HCT116 (cell line): ENCODE results near the gene SMARCAD1. TPM values are rescaled to one million over a fixed set of nuclear protein-coding genes. Genes with fewer than 3 reads are reported as not detected.

Experiments used
- ATAC-seq: fragments of 200-7000 bp; cut with Tn5 transposase; 2 replicates; pipeline ENCODE4 v1.9.1; 2020; ENCODE audit warnings: mild to moderate bottlenecking, moderate library complexity
- BruUV-seq: library from RNA; stranded (reverse); fragments of 400-500 nt; replicated peaks from 2 replicates; lab custom pipeline; 2021; lab: Mats Ljungman, UMichigan
- CTCF ChIA-PET: fragments of 300-600 bp; sonication (Branson Sonifier 250); formaldehyde crosslinking; loops from one replicate; lab custom pipeline; 2021; ENCODE audit warnings: antibody characterized with exemption; lab: Charles Lee
- POLR2A ChIA-PET: fragments of 300-600, 350-600 bp; sonication (Branson Sonifier 250); formaldehyde crosslinking; loops from one replicate; lab custom pipeline; 2021; ENCODE audit warnings: antibody characterized with exemption; lab: Charles Lee
- RAD21 ChIA-PET, 2 experiments: fragments of 300-600 bp; sonication (Branson Sonifier 250); formaldehyde crosslinking; loops; one replicate each; lab custom pipeline; 2023; ENCODE audit warnings: low total read pairs in 2 of 2; ENCODE audit not compliant: uncharacterized antibody in 2 of 2, unreplicated experiment in 2 of 2, low non-redundant PET in 1 of 2; lab: Charles Lee
- DNase-seq: peaks from one replicate; pipeline ENCODE4 v3.0.0-alpha.2; 2010; ENCODE audit warnings: low read depth, low spot score
- H2AFZ ChIP-seq: fragments of 200-600 bp; shearing (Covaris generic), sonication (generic); 2 replicates; pipeline ENCODE4 v1.6.1; 2017; ENCODE audit warnings: low read depth, mixed run types, mixed read lengths, antibody characterized with exemption, low read length; ENCODE audit not compliant: poor library complexity, severe bottlenecking
- H3K27ac ChIP-seq: 2 replicates; pipeline ENCODE4 v1.5.1; 2012; ENCODE audit warnings: low read depth, low read length
- H3K27me3 ChIP-seq: fragments of 200-600 bp; sonication (generic); 2 replicates; pipeline ENCODE4 v1.6.1; 2016; ENCODE audit warnings: mixed run types, low read length, mixed read lengths; ENCODE audit not compliant: insufficient read depth
- H3K36me3 ChIP-seq, 2 experiments: fragments of 200-500 bp in 1 of 2; fragments of 200-600 bp in 1 of 2; sonication (Bioruptor generic) in 1 of 2; sonication (generic) in 1 of 2; 2 replicates each; pipeline versions ENCODE4 v1.5.1 to v1.6.1; 2014 to 2016; ENCODE audit warnings: low read length in 2 of 2, inconsistent platforms in 1 of 2, mixed read lengths in 1 of 2, mixed run types in 1 of 2; ENCODE audit not compliant: insufficient read depth in 2 of 2, control insufficient read depth in 1 of 2
- H3K4me1 ChIP-seq, 2 experiments: fragments of 200-600 bp in 1 of 2; sonication (generic) in 1 of 2; 2 replicates each; pipeline versions ENCODE4 v1.5.1 to v1.6.1; 2012 to 2017; ENCODE audit warnings: low read length in 2 of 2, inconsistent platforms in 1 of 2, mild to moderate bottlenecking in 1 of 2, mixed read lengths in 1 of 2, mixed run types in 1 of 2, moderate library complexity in 1 of 2; ENCODE audit not compliant: insufficient read depth in 2 of 2, control insufficient read depth in 1 of 2
- H3K4me2 ChIP-seq: fragments of 200-600 bp; sonication (generic); 2 replicates; pipeline ENCODE4 v1.6.1; 2017; ENCODE audit warnings: mixed run types, low read length, mixed read lengths
- H3K4me3 ChIP-seq, 2 experiments: fragments of 200-600 bp in 1 of 2; sonication (generic) in 1 of 2; replicated peaks in 1 of 2; 2 replicates each; pipeline ENCODE4 v1.5.1; 2011 to 2016; ENCODE audit warnings: low read length in 2 of 2, control low read depth in 1 of 2, low read depth in 1 of 2, mild to moderate bottlenecking in 1 of 2, mixed read lengths in 1 of 2, mixed run types in 1 of 2
- H3K79me2 ChIP-seq: fragments of 200-600 bp; sonication (generic); 2 replicates; pipeline ENCODE4 v1.6.1; 2017; ENCODE audit warnings: mild to moderate bottlenecking, mixed run types, low read length, moderate library complexity, mixed read lengths; ENCODE audit not compliant: insufficient read depth
- H3K9ac ChIP-seq: fragments of 200-600 bp; sonication (generic); 2 replicates; pipeline ENCODE4 v1.6.1; 2016; ENCODE audit warnings: low read length, mixed read lengths
- H3K9me2 ChIP-seq: fragments of 200-600 bp; sonication (generic), shearing (Covaris generic); 2 replicates; pipeline ENCODE4 v1.6.1; 2017; ENCODE audit warnings: mixed run types, mild to moderate bottlenecking, moderate library complexity; ENCODE audit not compliant: insufficient read depth
- H3K9me3 ChIP-seq, 2 experiments: fragments of 200-500 bp in 1 of 2; fragments of 200-600 bp in 1 of 2; sonication (Bioruptor generic) in 1 of 2; sonication (generic) in 1 of 2; 2 replicates each; pipeline ENCODE4 v1.6.1; 2014 to 2017; ENCODE audit warnings: low read length in 2 of 2, mixed read lengths in 2 of 2, inconsistent platforms in 1 of 2, low read depth in 1 of 2, mild to moderate bottlenecking in 1 of 2, mixed run types in 1 of 2, moderate library complexity in 1 of 2; ENCODE audit not compliant: control insufficient read depth in 1 of 2, insufficient read depth in 1 of 2
- H4K20me1 ChIP-seq: fragments of 200-600 bp; sonication (generic), shearing (Covaris generic); 2 replicates; pipeline ENCODE4 v1.6.1; 2017; ENCODE audit warnings: mixed run types, mild to moderate bottlenecking, moderate library complexity; ENCODE audit not compliant: insufficient read depth
- CEBPB ChIP-seq: IDR thresholded peaks from 2 replicates; pipeline ENCODE4 v1.6.1; 2012; ENCODE audit warnings: low read depth
- CTCF ChIP-seq, 3 experiments: fragments of 200-600 bp in 1 of 3; sonication (generic) in 1 of 3; IDR thresholded peaks in 2 of 3; conservative IDR thresholded peaks in 1 of 3; 2 replicates each; pipeline ENCODE4 v1.5.1; 2012 to 2017; ENCODE audit warnings: low read depth in 2 of 3, low read length in 2 of 3, antibody characterized with exemption in 1 of 3, borderline replicate concordance in 1 of 3, control low read depth in 1 of 3, mild to moderate bottlenecking in 1 of 3, mixed read lengths in 1 of 3, mixed run types in 1 of 3, moderate library complexity in 1 of 3; ENCODE audit not compliant: insufficient read depth in 1 of 3
- ELF1 ChIP-seq: IDR thresholded peaks from 2 replicates; pipeline ENCODE4 v1.6.1; 2012; ENCODE audit warnings: low read depth, borderline replicate concordance
- EZH2phosphoT487 ChIP-seq: fragments of 200-600 bp; IDR thresholded peaks from 2 replicates; pipeline ENCODE4 v1.6.1; 2018; ENCODE audit warnings: antibody characterized with exemption, borderline replicate concordance
- FOSL1 ChIP-seq: IDR thresholded peaks from 2 replicates; pipeline ENCODE4 v1.6.1; 2012; ENCODE audit warnings: low read depth
- MAX ChIP-seq: IDR thresholded peaks from 2 replicates; pipeline ENCODE4 v1.6.1; 2012
- POLR2A ChIP-seq: IDR thresholded peaks from 2 replicates; pipeline ENCODE4 v1.7.0; 2011; ENCODE audit warnings: borderline replicate concordance; ENCODE audit not compliant: insufficient read depth, insufficient read length; ENCODE audit errors: extremely low read depth
- POLR2AphosphoS5 ChIP-seq: IDR thresholded peaks from 2 replicates; pipeline ENCODE4 v1.6.1; 2011; ENCODE audit warnings: mild to moderate bottlenecking, low read depth, low read length, moderate library complexity
- REST ChIP-seq: IDR thresholded peaks from 2 replicates; pipeline ENCODE4 v1.6.1; 2012; ENCODE audit warnings: low read depth
- SP1 ChIP-seq: IDR thresholded peaks from 2 replicates; pipeline ENCODE4 v1.6.1; 2012; ENCODE audit warnings: low read depth
- SRF ChIP-seq: IDR thresholded peaks from 2 replicates; pipeline ENCODE4 v1.6.1; 2012; ENCODE audit warnings: low read depth
- TCF7L2 ChIP-seq: IDR thresholded peaks from 2 replicates; pipeline ENCODE4 v1.7.0; 2011; ENCODE audit warnings: borderline replicate concordance, inconsistent platforms; ENCODE audit not compliant: insufficient read depth, insufficient read length; ENCODE audit errors: extremely low read depth
- ZBTB33 ChIP-seq: IDR thresholded peaks from 2 replicates; pipeline ENCODE4 v1.6.1; 2011; ENCODE audit warnings: mild to moderate bottlenecking, low read length, moderate library complexity; ENCODE audit not compliant: insufficient replicate concordance; ENCODE audit errors: extremely low read depth
- ZFX ChIP-seq: fragments of 450-650 bp; IDR thresholded peaks from 2 replicates; pipeline ENCODE4 v1.6.1; 2017
- ZNF274 ChIP-seq: fragments of 200-500 bp; sonication (Bioruptor generic); IDR thresholded peaks from 2 replicates; pipeline ENCODE4 v1.6.1; 2014; ENCODE audit warnings: mild to moderate bottlenecking, low read depth, low read length, inconsistent platforms
- intact Hi-C: fragments of 100-400 bp; cut with micrococcal nuclease; formaldehyde crosslinking; loops from 2 replicates; pipeline ENCODE4 v1.10.0; 2022
- total RNA-seq: library from RNA; stranded (reverse); gene quantifications from one replicate; pipeline ENCODE4 v1.2.1, GENCODE V29; 2021; ENCODE audit not compliant: unreplicated experiment

SMARCAD1 gene
- total RNA-seq, 1 experiment from 2014 or later: 33.6 TPM

GRCh38 chr4:94262163-94263016 lies 54.7 kb downstream of the SMARCAD1 start:
- peaks cover 6% of the 10 kb centered on the region; the same call in 1 of the 2 replicates for H3K79me2 ChIP-seq
- H3K9me3 ChIP-seq: no peaks in the 10 kb centered on the region
- intact Hi-C loops: no loop called here
- H3K36me3 ChIP-seq: peaks cover 0 to 9% of the 10 kb centered on the region in 2 experiments; a peak in 3 of 4 replicates
- POLR2A ChIA-PET: no interaction called here
- H2AFZ ChIP-seq: no peak overlapping the region
- H3K27me3 ChIP-seq: no peaks in the 10 kb centered on the region
- H4K20me1 ChIP-seq: no peaks in the 10 kb centered on the region
- no TSS peak for BruUV-seq
- no peak overlapping the region for H3K27ac ChIP-seq
- no peak overlapping the region for H3K4me3 ChIP-seq
- TF ChIP-seq EZH2phosphoT487 (no peak), ZNF274 (no peak), FOSL1 (no peak), SP1 (no peak), CTCF (IDR thresholded peaks at IDR 0.05 in 2 of 3, conservative IDR thresholded peaks at IDR 0.05 in 1 of 3; ENCODE audit: borderline replicate concordance in 1 of 3, insufficient read depth in 1 of 3, low read depth in 2 of 3, low read length in 2 of 3) (no peak), POLR2A (no peak), ZFX (no peak), CEBPB (no peak), ZBTB33 (no peak), POLR2AphosphoS5 (no peak), MAX (no peak), SRF (no peak), ELF1 (no peak), TCF7L2 (no peak), REST (no peak)
- H3K9ac ChIP-seq: no peak overlapping the region
- H3K9me2 ChIP-seq: no peaks in the 10 kb centered on the region
- CTCF ChIA-PET: no interaction called here
- RAD21 ChIA-PET: no interaction called here
- ATAC-seq (no peak), DNase-seq (no peak)
- no peaks in the 10 kb centered on the region for H3K4me1 ChIP-seq
- no peak overlapping the region for H3K4me2 ChIP-seq
